Stimulated activated CD8-positive, alpha-beta memory T cell treated with anti-CD3 and anti-CD28 coated beads, Interleukin-7, amount 100 ng/mL, for 24 hours (primary cell): ENCODE results near the gene ATRAID.

Experiments
- DNase-seq: peaks from one replicate; pipeline ENCODE4 v3.0.0-alpha.2; 2020; ENCODE audit warnings: low read depth

ATRAID gene

DNA sequence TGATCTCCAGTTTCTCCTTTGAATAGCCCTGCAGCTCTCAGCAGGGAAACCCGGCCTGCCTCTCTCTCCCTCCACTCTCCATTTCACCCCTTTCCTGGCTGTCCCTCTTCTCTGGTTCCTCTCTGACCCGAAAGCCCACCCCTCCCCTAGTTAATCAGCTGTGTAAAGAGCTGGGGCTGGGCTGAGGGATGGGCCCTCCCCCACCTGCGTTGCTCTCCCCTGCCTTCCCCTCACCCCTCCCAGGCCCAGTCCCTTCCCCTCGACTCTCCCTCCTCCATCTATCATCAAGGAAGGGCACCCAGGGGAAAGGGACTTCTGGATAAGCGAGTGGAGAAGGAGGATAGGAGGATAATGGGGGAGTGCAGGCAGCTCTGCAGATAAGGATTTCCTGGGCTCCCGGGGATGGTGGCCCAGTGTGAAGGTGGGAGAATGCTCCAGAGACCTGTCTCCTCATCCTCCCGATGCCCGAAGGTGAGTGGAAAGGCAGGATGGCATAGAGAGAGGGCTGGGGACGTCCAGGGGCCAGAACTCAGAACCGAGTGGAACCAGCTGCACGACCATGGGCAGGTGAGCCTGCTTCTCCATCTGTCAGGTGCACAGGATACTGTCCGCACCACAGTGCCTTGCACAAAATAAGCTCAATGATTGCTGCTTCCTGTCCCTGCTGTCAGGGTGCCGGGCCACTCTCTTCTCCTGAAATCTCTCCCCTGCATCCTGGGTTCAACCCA lies 39.0 kb downstream of the ATRAID start:
- no peak for DNase-seq

- no peak for DNase-seq
Observed at GRCh38 chr2:27251766-27252165, 39.9 kb downstream of the ATRAID start.

DNA sequence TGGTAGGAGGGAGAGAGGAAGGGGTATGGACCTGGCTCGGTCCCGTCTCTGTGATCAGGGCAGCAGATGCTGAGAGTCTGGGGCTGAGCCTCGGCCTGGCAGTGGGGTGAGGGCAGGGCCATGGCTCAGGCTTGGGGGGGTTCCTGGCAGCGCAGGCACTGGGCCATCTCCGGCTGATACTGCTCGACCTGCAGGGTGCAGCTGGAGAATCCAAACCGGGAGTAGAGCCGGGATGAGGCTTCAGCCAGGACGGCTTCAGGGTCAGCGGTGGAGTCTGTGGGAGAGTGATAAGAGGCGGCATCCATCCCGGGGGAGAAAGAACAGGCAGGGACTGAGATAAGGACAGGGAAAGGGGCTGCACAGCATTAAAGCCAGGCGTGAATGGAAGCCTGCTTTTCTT lies 43.3 kb downstream of the ATRAID start:
- DNase-seq = no peak

- DNase-seq = no peak
Observed at GRCh38 chr2:27255660-27256059, 43.8 kb downstream of the ATRAID start.

GRCh38 chr2:27256855-27257454 lies 45.1 kb downstream of the ATRAID start:
- DNase-seq = no peak

GRCh38 chr2:27258051-27258450 lies 46.2 kb downstream of the ATRAID start:
- DNase-seq = no peak

GRCh38 chr2:27261241-27261925 lies 49.5 kb downstream of the ATRAID start:
- no peak for DNase-seq

GRCh38 chr2:27261926-27262298 lies 50.1 kb downstream of the ATRAID start:
- no peak for DNase-seq

- DNase-seq = peak; percentile 42
Observed at GRCh38 chr2:27262379-27263286, 50.8 kb downstream of the ATRAID start, which contains the start of gene SLC30A3. TSS of gene SLC30A3 (minus strand) at chr2:27263047. CDS start at chr2:27262906, 141 bp downstream.

DNA sequence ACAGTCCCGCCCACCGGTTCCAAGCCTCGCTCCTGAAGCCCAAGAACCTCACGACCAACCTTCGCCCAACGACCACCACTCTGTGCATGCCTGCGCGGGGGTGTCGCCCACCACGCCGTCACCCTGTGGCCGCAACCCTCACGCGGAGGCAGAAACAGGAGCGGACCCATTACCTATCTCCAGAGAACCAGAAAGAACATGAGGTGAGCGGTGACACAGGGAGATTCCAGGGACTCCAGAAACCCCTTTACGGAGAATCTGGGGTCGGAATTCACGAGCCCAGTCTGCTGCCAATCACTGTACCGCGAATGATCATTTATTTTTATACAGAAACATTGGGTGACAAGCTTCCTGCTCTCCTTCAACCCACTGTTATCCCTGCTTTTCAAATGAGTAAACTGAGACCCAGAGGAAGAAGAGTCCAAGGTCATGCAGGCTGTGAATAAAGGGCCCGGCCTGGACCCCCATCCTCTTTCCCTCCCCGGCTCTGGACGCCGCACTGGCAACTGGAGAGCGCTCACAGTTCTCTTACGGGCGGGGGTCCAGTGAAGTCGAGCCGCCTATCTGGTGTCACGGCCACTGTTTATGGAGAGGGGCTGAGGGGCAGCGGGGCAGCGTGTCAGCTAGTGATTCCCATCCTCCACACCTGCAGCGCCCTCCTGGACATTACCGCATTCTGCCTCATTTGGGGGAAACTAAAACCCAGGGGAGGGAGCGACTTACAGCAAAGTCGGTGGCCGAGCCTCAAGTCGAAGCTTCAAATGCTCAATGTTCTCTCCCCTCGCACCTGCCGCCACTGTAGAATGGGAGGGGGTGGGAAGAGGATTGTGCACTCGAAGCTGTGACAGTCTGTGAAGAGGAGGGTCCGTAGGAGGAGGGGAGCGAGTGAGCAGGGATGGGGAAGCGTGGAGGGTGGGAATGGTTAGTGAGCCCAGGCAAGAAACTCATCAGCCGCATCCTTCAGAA lies 51.7 kb downstream of the ATRAID start:
- no peak for DNase-seq

DNA sequence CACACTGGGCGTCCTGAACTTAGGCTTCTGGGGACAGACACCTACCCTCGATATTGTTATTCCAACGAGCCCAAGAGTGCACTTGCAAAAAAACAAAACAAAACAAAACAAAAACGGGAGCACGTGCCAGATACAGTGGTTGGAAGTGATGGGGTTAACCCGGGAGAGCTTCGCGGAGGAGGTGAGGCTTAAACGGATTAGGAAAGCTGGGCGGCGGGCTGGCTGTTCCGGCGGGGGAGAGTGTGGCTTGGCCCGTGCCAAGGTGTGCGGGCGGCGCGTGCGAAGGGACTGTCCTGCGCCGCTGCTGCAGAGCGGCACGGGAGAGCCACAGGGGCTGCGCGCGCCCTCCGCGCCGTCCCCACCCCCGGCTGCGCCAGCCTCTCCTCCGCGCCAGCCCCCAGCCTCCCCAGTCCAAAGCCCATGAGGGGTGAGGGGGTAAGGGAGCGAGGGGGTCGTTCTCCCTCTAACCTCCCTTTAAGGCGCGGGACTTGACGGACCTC lies 52.5 kb downstream of the ATRAID start:
- no peak for DNase-seq

GRCh38 chr2:27264753-27265535 lies 53.1 kb downstream of the ATRAID start:
- DNase-seq = peak; percentile 23

GRCh38 chr2:27265536-27265870 lies 53.7 kb downstream of the ATRAID start:
- DNase-seq = no peak
